NT2/D1 (cell line): ENCODE measurements around the gene MSRB1.

Experiments used
- SUZ12 ChIP-seq: IDR thresholded peaks from 2 replicates; pipeline ENCODE4 v1.6.1; 2011; ENCODE audit not compliant: insufficient read length, insufficient read depth; ENCODE audit errors: extremely low read depth
- YY1 ChIP-seq: IDR thresholded peaks from 2 replicates; pipeline ENCODE4 v1.6.1; 2011; ENCODE audit not compliant: insufficient read length, insufficient read depth
- ZNF274 ChIP-seq: IDR thresholded peaks from 2 replicates; pipeline ENCODE4 v1.6.1; 2011; ENCODE audit warnings: mild to moderate bottlenecking, low read depth, low read length

DNA sequence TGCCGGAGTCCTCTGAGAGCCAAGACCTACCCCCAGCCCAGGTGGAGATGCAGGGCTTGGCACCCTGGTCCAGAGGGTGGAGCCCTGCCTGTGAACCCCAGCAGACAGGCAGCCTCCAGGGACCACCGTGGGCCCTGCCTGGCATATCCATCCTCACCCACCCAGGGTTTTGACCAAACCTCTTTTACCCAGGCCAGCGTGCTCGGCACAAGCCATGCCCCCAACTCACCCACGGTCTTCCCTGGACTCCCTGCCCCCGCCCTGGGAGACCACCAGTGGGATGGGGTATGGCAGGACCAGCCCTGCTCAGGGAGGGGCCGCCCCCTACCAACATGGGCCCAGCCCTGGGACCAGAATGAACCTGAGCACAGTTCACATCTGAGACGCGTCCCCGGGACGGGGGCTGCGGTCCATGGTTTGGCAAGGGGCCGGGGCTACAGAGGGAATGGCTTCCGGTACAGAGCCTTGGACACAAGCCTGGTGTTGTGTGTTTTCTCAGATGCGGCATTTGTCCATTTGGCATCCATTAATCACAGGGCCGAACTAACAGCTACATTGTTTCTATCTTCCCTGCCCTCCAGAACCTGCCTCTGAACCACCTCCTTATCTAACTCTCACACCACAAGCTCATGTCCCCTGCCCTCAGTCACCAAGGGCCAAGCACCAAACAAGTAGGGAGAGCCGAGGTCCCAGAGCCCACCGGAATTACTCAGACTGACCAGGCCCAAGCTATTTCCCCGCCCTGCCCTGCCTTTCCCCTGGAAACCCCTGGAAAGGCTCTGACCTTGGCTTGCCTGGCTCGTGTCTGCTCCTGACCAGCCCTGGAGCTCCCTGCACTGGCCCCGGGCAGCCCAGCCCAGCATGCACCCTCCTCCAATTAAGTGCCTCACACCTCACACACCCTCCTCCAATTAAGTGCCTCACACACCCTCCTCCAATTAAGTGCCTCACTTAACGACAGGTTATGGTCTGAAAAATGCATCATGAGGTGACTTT is 38.9 kb downstream of the MSRB1 start:
- TF ChIP-seq SUZ12: no peak
- TF ChIP-seq YY1: no peak
- TF ChIP-seq ZNF274: no peak
